Hematopoietic multipotent progenitor cell treated with erythropoietin and hydrocortisone succinate and interleukin-3 and kit ligand, for 4 days (in vitro differentiated cells): ENCODE measurements around the gene KIF14.

ENCODE experiments used
- DNase-seq: peaks from one replicate; pipeline ENCODE4 v3.0.0-alpha.2; 2015

KIF14 gene

GRCh38 chr1:200620273-200621131, at the start of gene KIF14:
TSS of gene KIF14 (minus strand) at chr1:200620751. CDS start at chr1:200618723, 2,028 bp downstream.
- peak; percentile 99 for DNase-seq

- DNase-seq, result peak; percentile 97
Observed at GRCh38 chr1:200669314-200670241, 49.0 kb upstream of the KIF14 start, which contains the start of gene DDX59. TSS of gene DDX59 (minus strand) at chr1:200669907. CDS start at chr1:200666740, 3,167 bp downstream.

GRCh38 chr1:200668514-200669313, 48.2 kb upstream of the KIF14 start:
- DNase-seq, result peak; percentile 30

GRCh38 chr1:200666309-200666708, 45.8 kb upstream of the KIF14 start:
- no peak for DNase-seq

- DNase-seq, result no peak
Observed at GRCh38 chr1:200665861-200666260, 45.3 kb upstream of the KIF14 start.

- no peak for DNase-seq
Observed at GRCh38 chr1:200660719-200661118, 40.2 kb upstream of the KIF14 start.

GRCh38 chr1:200659269-200659668, 38.7 kb upstream of the KIF14 start:
- DNase-seq, result no peak

GRCh38 chr1:200658037-200658818, 37.7 kb upstream of the KIF14 start:
- DNase-seq, result no peak

GRCh38 chr1:200654660-200655059, 34.1 kb upstream of the KIF14 start:
- no peak for DNase-seq

GRCh38 chr1:200653022-200653462, 32.5 kb upstream of the KIF14 start:
- DNase-seq, result peak; percentile 56

- no peak for DNase-seq
Observed at GRCh38 chr1:200652378-200652777, 31.8 kb upstream of the KIF14 start.

- DNase-seq, result no peak
Observed at GRCh38 chr1:200646515-200646914, 26.0 kb upstream of the KIF14 start.

- DNase-seq, result no peak
Observed at GRCh38 chr1:200644021-200644420, 23.5 kb upstream of the KIF14 start.

GRCh38 chr1:200642481-200642880, 21.9 kb upstream of the KIF14 start:
- peak; percentile 52 for DNase-seq

GRCh38 chr1:200640963-200641401, 20.4 kb upstream of the KIF14 start:
- no peak for DNase-seq

- no peak for DNase-seq
Observed at GRCh38 chr1:200640373-200640962, 19.9 kb upstream of the KIF14 start.

- no peak for DNase-seq
Observed at GRCh38 chr1:200638073-200638472, 17.5 kb upstream of the KIF14 start.

GRCh38 chr1:200636681-200637080, 16.1 kb upstream of the KIF14 start:
- DNase-seq, result no peak

GRCh38 chr1:200634261-200635122, 13.9 kb upstream of the KIF14 start:
- no peak for DNase-seq

- DNase-seq, result no peak
Observed at GRCh38 chr1:200631375-200631774, 10.8 kb upstream of the KIF14 start.
